Breast epithelium (tissue), 3 donors: Measurements from ENCODE around the gene DNMT3A.

Experiments
- POLR2A ChIP-seq: fragments of 450-650 bp; IDR thresholded peaks from one replicate; pipeline ENCODE4 v1.6.1; 2016; ENCODE audit warnings: antibody characterized with exemption, mild to moderate bottlenecking, moderate library complexity
- TF ChIP-seq, protein P1 (sequence below), 3 donors: fragments of 450-650 bp; IDR thresholded peaks; one replicate each; pipeline ENCODE4 v1.5.1; 2016 to 2017; ENCODE audit warnings: antibody characterized with exemption in 3 of 3, mild to moderate bottlenecking in 3 of 3, moderate library complexity in 3 of 3

DNA sequence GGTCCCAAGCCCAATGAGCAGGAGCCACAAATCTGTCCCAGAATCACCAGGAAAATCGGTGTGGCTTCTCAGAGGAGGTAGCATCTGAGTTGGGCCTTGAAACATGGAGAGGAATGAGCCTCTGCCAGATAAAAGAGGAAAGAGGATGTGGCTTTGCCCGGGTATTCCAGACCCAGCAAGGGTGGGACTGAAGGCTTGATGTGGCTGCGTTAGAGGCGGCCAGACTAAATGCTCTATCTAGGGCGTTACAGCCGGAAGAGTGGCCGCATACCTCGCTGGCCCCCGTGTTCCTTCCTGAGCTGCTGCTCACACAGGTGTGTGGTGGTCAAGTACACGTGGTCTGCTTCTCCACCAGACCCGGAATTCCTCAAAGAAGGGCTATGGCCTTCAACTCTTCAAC lies 139.4 kb downstream of the DNMT3A start:
- TF ChIP-seq POLR2A, result no peak
- TF ChIP-seq, protein P1, sequence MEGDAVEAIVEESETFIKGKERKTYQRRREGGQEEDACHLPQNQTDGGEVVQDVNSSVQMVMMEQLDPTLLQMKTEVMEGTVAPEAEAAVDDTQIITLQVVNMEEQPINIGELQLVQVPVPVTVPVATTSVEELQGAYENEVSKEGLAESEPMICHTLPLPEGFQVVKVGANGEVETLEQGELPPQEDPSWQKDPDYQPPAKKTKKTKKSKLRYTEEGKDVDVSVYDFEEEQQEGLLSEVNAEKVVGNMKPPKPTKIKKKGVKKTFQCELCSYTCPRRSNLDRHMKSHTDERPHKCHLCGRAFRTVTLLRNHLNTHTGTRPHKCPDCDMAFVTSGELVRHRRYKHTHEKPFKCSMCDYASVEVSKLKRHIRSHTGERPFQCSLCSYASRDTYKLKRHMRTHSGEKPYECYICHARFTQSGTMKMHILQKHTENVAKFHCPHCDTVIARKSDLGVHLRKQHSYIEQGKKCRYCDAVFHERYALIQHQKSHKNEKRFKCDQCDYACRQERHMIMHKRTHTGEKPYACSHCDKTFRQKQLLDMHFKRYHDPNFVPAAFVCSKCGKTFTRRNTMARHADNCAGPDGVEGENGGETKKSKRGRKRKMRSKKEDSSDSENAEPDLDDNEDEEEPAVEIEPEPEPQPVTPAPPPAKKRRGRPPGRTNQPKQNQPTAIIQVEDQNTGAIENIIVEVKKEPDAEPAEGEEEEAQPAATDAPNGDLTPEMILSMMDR (IDR thresholded peaks at IDR 0.05), result no peak
